RWPE1 (cell line): ENCODE data around the gene CPEB2.
A peak's percentile ranks its signal among the peaks of the same experiment; 100 is the strongest.

ENCODE experiments used
- CTCF ChIA-PET: fragments of 350-600 bp; sonication (Branson Sonifier 250); formaldehyde crosslinking; extraction: SDS; loops from one replicate; lab custom pipeline; 2021; lab: Yijun Ruan, JAX
- POLR2A ChIA-PET: fragments of 400-600 bp; formaldehyde crosslinking; extraction: SDS; loops from one replicate; lab custom pipeline; 2020; ENCODE audit warnings: antibody characterized with exemption; ENCODE audit not compliant: low non-redundant PET; lab: Yijun Ruan, JAX
- DNase-seq: peaks from one replicate; pipeline ENCODE4 v3.0.0; 2012; ENCODE audit warnings: low spot score
- H3K27ac ChIP-seq: fragments of 450-650 bp; 2 replicates; pipeline ENCODE4 v1.5.1; 2017
- TF ChIP-seq, protein P1 (sequence below): fragments of 450-650 bp; conservative IDR thresholded peaks from 2 replicates; pipeline ENCODE4 v1.5.1; 2017; ENCODE audit warnings: low read depth, mild to moderate bottlenecking

CPEB2 gene

DNA sequence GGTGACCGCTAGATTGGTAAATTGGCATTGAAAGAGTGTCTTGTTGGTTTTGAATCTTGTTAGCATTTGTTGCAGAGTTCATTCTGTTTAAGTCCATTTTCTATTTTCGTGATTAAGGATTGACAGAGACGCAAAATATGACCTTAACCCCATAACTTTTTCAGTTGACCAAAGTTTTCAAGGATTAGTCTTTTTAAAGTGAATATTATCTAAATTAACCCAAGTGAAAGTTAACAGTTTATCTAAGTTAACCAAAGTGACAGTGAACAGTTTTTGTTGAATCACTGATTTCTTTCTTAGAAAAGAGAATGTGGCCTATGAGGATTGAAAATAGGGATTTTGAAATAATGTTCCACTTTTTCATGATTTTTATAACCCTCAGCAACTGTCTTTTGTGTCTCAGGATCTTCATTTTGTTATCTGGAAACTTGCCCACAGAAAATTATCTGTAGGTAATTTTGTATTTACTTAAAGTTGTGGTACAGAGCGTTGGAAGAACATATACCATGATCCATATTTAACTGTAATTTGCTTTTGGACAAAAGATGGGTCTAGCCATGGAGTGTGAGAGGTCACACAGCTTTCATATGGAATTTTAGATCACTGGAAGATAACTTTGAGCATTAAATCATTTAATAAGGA is 3.3 kb downstream of the CPEB2 start:
- no peak for DNase-seq
- CTCF ChIA-PET: interaction anchor here (0.6 to 0.7 kb wide), 3 partner anchors 13 to 256 kb away, joined by 3 to 6 read pairs (median 3); no protein-coding TSS in a partner anchor
- TF ChIP-seq, protein P1, sequence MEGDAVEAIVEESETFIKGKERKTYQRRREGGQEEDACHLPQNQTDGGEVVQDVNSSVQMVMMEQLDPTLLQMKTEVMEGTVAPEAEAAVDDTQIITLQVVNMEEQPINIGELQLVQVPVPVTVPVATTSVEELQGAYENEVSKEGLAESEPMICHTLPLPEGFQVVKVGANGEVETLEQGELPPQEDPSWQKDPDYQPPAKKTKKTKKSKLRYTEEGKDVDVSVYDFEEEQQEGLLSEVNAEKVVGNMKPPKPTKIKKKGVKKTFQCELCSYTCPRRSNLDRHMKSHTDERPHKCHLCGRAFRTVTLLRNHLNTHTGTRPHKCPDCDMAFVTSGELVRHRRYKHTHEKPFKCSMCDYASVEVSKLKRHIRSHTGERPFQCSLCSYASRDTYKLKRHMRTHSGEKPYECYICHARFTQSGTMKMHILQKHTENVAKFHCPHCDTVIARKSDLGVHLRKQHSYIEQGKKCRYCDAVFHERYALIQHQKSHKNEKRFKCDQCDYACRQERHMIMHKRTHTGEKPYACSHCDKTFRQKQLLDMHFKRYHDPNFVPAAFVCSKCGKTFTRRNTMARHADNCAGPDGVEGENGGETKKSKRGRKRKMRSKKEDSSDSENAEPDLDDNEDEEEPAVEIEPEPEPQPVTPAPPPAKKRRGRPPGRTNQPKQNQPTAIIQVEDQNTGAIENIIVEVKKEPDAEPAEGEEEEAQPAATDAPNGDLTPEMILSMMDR: no peak
- POLR2A ChIA-PET: no interaction called here
- H3K27ac ChIP-seq: no peak overlapping the region; the same call in 1 of the 2 replicates

DNA sequence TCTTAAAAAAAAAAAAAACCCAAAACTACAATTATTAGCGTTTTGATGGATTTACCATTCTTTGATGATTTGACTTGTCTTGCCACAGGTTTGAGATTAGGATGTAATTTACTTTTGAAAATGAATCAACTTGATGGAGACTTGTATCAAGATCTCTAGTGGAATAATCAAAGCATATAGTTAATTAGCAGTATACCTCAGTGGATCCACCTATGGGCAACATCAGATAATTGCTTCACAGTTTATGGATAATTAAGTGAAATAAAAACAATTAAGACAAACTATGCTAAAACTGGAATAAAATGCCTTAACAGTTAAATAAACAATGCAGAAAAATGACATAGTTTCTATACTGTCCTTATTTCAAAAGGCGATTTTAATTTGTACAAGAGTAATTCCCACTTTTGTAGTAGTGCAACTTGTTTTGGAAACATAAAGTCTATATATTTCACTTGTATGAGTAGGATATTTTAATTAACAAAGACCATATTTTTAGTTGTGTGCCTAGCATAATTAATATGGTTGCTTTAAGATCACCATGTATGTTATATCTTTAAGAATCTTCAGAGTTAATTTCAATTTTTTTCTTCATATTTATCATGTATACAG is 4.2 kb downstream of the CPEB2 start:
- H3K27ac ChIP-seq: no peak overlapping the region
- peak; percentile 2 for DNase-seq
- ChIA-PET CTCF (interaction anchor here (0.6 to 0.7 kb wide), 5 partner anchors 14 to 595 kb away, joined by 3 to 6 read pairs (median 3); no protein-coding TSS in a partner anchor), POLR2A (no interaction called here)
- TF ChIP-seq, protein P1: peak; percentile 76; the same call in 1 of the 2 replicates

DNA sequence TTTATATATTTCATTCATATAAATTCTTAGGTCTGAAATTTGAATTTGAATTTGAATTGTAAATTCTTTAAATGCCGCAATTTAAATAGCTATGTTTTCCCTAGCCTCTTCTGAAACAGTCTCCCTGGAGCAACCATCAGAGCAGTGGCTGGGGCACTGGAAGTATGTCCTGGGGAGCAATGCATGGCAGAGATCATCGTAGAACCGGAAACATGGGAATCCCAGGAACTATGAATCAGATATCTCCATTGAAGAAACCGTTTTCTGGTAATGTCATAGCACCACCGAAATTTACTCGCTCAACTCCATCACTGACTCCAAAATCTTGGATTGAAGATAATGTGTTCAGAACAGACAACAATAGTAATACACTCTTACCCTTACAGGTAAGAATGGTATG is 4.9 kb downstream of the CPEB2 start:
- H3K27ac ChIP-seq: no peak overlapping the region
- no peak for DNase-seq
- POLR2A ChIA-PET: no interaction called here
- TF ChIP-seq, protein P1: no peak
- CTCF ChIA-PET: interaction anchor here (0.5 to 0.7 kb wide), 5 partner anchors 13 to 1353 kb away, joined by 3 to 5 read pairs (median 4); no protein-coding TSS in a partner anchor

DNA sequence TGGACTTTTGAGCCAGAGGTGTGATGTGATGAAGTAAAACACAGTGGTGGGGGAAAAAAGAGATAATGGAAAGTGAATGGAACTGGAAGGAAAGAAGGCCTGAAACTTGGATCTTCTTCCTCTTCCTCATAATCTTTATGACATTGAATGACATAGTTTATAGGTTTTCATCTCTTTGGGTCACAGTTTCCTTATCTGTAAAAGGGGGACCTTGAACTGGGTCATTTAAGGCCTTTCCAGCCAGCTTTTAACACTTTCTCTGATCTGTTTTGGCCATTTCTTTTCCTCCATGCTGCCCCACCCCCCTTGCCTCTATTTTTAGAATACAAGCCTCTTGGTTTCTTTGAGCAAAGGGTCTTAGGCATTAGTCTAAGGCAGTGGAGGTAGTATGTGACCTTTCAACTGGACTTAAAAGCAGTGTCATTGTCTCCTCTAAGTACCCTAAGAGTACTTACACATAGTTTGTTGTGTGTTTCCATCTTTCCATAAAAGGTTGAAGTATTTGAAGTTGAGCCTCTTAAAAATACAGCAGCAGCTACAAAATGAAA is 7.8 kb downstream of the CPEB2 start:
- ChIA-PET POLR2A (no interaction called here), CTCF (interaction anchor here (0.6 kb wide), 1 partner anchor 112 kb away, joined by 5 read pairs; no protein-coding TSS in a partner anchor)
- DNase-seq: no peak
- TF ChIP-seq, protein P1: no peak
- no peak overlapping the region for H3K27ac ChIP-seq

DNA sequence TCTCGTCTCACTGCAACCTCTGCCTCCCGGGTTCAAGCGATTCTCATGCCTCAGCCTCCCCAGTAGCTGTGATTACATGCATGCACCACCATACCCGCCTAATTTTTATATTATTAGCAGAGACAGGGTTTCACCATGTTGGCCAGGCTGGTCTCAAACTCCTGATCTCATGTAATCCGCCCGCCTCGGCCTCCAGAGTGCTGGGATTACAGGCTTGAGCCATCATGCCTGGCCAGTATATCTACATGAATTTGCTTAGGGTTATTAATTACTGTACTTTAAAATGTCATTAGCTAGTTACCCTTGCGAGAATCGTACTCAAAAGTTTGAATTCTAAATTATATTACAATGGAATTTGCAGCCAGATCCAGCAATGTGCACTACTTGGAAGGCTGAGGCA is 8.9 kb downstream of the CPEB2 start:
- ChIA-PET POLR2A (no interaction called here), CTCF (interaction anchor here (0.7 kb wide), 1 partner anchor 864 kb away, joined by 3 read pairs; no protein-coding TSS in a partner anchor)

More for the DNA sequence above, 8.9 kb downstream of the CPEB2 start:
- H3K27ac ChIP-seq: no peak overlapping the region
- no peak for DNase-seq
- TF ChIP-seq, protein P1: no peak
